Ishikawa (cell line): ENCODE results near the gene COX5B.
A peak's percentile ranks its signal among the peaks of the same experiment; 100 is the strongest.

Source experiments
- CEBPB ChIP-seq: IDR thresholded peaks from 2 replicates; pipeline ENCODE4 v1.6.1; 2012
- CREB1 ChIP-seq: IDR thresholded peaks from 2 replicates; pipeline ENCODE4 v1.6.1; 2012; ENCODE audit warnings: low read depth
- EGR1 ChIP-seq: IDR thresholded peaks from 2 replicates; pipeline ENCODE4 v1.6.1; 2012
- EP300 ChIP-seq: IDR thresholded peaks from 2 replicates; pipeline ENCODE4 v1.6.1; 2012; ENCODE audit warnings: borderline replicate concordance
- FOXM1 ChIP-seq: IDR thresholded peaks from 2 replicates; pipeline ENCODE4 v1.6.1; 2012; ENCODE audit warnings: low read depth, borderline replicate concordance
- NFIC ChIP-seq: IDR thresholded peaks from 2 replicates; pipeline ENCODE4 v1.6.1; 2012
- RAD21 ChIP-seq: IDR thresholded peaks from 2 replicates; pipeline ENCODE4 v1.6.1; 2012; ENCODE audit warnings: low read depth
- TAF1 ChIP-seq: IDR thresholded peaks from 2 replicates; pipeline ENCODE4 v1.6.1; 2012; ENCODE audit warnings: low read depth, mild to moderate bottlenecking
- TCF12 ChIP-seq: IDR thresholded peaks from 2 replicates; pipeline ENCODE4 v1.6.1; 2012; ENCODE audit warnings: low read depth
- TEAD4 ChIP-seq: IDR thresholded peaks from 2 replicates; pipeline ENCODE4 v1.6.1; 2012
- YY1 ChIP-seq: IDR thresholded peaks from 2 replicates; pipeline ENCODE4 v1.6.1; 2012; ENCODE audit warnings: low read depth
- ZBTB7A ChIP-seq: IDR thresholded peaks from 2 replicates; pipeline ENCODE4 v1.6.1; 2012; ENCODE audit warnings: low read depth
- TF ChIP-seq, protein P1 (sequence below): IDR thresholded peaks from 2 replicates; pipeline ENCODE4 v1.6.1; 2012; ENCODE audit warnings: low read depth, mild to moderate bottlenecking
- TF ChIP-seq, protein P2 (sequence below): IDR thresholded peaks from 2 replicates; pipeline ENCODE4 v1.6.1; 2012
- TF ChIP-seq, protein P3 (sequence below): IDR thresholded peaks from 2 replicates; pipeline ENCODE4 v1.6.1; 2012

The COX5B gene, protein sequence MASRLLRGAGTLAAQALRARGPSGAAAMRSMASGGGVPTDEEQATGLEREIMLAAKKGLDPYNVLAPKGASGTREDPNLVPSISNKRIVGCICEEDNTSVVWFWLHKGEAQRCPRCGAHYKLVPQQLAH

DNA sequence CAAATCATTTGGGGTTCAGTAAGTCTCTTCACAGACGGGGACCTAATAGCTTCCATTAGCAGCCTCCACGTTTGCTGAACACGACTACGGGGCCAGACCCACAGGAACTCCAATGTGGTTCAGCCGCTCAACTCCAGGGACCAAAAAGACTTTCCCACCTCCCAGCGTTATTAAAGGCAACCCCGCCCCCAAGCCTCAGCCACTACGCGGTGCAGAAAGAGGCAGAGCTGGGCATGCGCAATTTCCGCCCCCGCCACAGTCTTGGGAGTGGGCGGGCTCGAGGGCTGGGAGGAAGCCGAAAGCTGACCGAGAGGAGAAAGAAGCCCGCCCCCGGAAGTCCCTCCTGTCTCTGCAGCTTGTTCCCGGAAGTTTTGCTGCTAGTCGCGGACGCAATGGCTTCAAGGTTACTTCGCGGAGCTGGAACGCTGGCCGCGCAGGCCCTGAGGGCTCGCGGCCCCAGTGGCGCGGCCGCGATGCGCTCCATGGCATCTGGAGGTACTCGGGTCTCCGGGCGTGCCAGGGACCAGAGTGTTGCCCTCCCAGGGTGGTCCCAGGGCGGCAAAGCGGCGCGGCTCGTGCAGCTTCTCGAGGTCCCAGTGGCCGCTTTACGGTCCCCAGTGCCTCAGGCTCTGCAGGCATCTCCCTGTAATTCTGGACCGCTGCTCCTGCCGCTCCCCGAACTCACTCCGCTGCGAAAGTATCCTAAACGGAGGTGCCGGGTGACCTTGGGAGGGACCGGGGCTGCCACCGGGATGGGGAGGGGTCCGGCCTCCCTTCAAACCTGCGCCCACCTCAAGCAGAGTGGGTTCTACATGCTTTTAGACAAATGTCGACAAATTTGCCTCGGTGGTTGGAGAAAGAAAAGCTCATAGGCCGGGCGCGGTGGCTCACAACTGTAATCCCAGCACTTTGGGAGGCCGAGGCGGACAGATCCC is at the start of gene COX5B:
TSS of gene COX5B (plus strand) at position 368 of the 935 bp plus-strand sequence. CDS start at position 393, 25 bp downstream.
- TF ChIP-seq, protein P1, sequence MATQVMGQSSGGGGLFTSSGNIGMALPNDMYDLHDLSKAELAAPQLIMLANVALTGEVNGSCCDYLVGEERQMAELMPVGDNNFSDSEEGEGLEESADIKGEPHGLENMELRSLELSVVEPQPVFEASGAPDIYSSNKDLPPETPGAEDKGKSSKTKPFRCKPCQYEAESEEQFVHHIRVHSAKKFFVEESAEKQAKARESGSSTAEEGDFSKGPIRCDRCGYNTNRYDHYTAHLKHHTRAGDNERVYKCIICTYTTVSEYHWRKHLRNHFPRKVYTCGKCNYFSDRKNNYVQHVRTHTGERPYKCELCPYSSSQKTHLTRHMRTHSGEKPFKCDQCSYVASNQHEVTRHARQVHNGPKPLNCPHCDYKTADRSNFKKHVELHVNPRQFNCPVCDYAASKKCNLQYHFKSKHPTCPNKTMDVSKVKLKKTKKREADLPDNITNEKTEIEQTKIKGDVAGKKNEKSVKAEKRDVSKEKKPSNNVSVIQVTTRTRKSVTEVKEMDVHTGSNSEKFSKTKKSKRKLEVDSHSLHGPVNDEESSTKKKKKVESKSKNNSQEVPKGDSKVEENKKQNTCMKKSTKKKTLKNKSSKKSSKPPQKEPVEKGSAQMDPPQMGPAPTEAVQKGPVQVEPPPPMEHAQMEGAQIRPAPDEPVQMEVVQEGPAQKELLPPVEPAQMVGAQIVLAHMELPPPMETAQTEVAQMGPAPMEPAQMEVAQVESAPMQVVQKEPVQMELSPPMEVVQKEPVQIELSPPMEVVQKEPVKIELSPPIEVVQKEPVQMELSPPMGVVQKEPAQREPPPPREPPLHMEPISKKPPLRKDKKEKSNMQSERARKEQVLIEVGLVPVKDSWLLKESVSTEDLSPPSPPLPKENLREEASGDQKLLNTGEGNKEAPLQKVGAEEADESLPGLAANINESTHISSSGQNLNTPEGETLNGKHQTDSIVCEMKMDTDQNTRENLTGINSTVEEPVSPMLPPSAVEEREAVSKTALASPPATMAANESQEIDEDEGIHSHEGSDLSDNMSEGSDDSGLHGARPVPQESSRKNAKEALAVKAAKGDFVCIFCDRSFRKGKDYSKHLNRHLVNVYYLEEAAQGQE = no peak
- TF ChIP-seq EGR1 (peak; percentile 98), CEBPB (no peak), CREB1 (peak; percentile 32; the same call in 1 of the 2 replicates), TAF1 (peak; percentile 94), ZBTB7A (no peak), TEAD4 (no peak), RAD21 (0 out of 2 replicates have a peak, but pooled peaks have one; percentile 1), EP300 (no peak), YY1 (peak; percentile 81), NFIC (no peak), FOXM1 (no peak), TCF12 (peak; percentile 38; the same call in 1 of the 2 replicates)
- TF ChIP-seq, protein P2, sequence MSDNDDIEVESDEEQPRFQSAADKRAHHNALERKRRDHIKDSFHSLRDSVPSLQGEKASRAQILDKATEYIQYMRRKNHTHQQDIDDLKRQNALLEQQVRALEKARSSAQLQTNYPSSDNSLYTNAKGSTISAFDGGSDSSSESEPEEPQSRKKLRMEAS = peak; percentile 45; the same call in 1 of the 2 replicates
- TF ChIP-seq, protein P3, sequence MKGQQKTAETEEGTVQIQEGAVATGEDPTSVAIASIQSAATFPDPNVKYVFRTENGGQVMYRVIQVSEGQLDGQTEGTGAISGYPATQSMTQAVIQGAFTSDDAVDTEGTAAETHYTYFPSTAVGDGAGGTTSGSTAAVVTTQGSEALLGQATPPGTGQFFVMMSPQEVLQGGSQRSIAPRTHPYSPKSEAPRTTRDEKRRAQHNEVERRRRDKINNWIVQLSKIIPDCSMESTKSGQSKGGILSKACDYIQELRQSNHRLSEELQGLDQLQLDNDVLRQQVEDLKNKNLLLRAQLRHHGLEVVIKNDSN = no peak

DNA sequence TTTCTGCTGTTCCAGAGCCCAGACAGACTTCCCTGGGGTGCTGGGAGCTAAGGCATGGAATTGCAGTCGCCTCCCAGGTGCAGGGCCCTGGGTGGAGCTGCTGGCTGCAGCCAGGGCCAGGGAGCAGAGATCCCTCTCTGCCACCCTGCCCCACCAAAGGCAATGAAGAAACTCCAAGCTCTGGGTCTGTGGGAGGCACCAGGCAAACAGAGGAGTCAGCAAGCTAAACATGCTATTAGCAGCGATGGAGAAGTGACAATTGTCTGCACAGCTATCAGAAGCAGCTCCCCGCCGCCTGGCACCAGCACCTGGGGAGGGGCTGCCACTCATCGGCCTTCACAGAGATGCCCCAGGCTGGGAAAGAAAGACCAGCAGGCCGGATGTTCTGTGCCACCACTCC is 28.0 kb upstream of the COX5B start:
- TF ChIP-seq TCF12 = no peak
- no peak for TF ChIP-seq FOXM1
- no peak for TF ChIP-seq YY1
- no peak for TF ChIP-seq RAD21
- no peak for TF ChIP-seq CEBPB
- no peak for TF ChIP-seq ZBTB7A
- TF ChIP-seq TEAD4 = no peak
- TF ChIP-seq, protein P1 = no peak

DNA sequence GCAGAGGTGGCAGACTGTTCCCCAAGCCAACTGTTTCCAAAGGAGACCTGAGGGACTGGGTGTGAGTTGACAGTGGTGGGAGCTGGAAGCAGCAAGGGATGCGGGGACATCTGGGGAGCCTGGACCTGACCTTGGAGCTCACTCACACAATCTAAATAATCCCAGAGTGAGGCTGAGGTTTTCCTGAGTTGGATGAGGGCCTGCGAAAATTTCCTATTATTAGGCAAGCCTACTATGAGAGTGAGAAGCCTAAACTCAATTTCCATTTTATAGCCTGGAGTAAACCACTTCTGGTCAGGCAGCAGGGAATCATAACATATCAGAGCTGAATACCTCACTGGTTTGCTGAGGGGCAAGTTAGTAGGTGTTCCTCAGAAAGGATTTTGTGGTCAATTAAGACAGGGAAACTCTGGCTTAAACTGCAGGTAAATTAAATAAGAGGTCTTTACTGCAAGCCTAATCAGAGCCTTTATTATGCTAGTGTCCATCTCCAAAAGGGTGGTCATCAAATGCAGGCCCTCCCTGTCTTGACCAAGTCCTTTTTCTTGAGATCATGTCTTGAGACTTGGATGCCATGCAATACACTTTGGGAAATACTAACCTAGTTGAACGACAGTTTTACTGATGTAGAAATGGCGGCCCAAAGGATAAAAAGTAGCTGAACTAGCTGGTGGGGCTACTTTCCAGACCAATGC is 1.7 kb upstream of the COX5B start:
- no peak for TF ChIP-seq TEAD4
- TF ChIP-seq RAD21 = no peak
- TF ChIP-seq, protein P1 = no peak
- TF ChIP-seq, protein P3 = no peak
- TF ChIP-seq NFIC = no peak

DNA sequence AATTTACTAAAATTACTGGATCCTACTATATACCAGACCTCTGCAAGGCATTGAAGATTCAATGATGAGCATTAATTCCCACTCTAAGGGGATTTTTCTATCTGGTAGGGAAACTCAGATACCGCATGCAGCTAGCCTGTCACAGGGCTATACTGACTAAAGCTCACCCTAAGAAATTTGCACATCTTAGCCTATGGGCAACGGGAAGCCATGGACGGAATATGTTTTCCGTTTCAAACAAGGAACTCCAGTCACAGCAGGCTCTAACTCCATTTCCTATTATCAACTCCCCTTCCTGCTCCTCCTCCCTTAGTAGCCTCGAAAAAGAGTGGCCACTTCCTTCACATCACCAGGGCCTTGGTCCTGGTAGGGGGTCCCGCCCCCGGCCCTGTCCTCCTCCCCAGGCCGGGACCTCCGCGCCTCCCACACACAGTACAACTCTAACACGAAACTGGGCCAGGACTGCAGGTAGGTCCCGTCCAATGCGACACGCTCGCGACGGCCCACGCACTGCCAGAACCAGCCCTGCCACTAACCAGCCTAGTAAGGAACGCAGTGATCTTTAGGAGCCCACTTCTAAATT is 659 bp upstream of the COX5B start:
- TF ChIP-seq, protein P3 = no peak
- TF ChIP-seq CREB1 (no peak), EGR1 (peak; percentile 51; the same call in 1 of the 2 replicates), FOXM1 (no peak), CEBPB (no peak), TCF12 (0 out of 2 replicates have a peak, but pooled peaks have one; percentile 12), YY1 (no peak)
- TF ChIP-seq, protein P1 = no peak
